Measurements from ENCODE around the gene EHBP1L1. TPM values are rescaled to one million over a fixed set of nuclear protein-coding genes. Genes with fewer than 3 reads are reported as not detected.

EHBP1L1 gene
- total RNA-seq, 1 donor from 2014 or later = 81.6 TPM

DNA sequence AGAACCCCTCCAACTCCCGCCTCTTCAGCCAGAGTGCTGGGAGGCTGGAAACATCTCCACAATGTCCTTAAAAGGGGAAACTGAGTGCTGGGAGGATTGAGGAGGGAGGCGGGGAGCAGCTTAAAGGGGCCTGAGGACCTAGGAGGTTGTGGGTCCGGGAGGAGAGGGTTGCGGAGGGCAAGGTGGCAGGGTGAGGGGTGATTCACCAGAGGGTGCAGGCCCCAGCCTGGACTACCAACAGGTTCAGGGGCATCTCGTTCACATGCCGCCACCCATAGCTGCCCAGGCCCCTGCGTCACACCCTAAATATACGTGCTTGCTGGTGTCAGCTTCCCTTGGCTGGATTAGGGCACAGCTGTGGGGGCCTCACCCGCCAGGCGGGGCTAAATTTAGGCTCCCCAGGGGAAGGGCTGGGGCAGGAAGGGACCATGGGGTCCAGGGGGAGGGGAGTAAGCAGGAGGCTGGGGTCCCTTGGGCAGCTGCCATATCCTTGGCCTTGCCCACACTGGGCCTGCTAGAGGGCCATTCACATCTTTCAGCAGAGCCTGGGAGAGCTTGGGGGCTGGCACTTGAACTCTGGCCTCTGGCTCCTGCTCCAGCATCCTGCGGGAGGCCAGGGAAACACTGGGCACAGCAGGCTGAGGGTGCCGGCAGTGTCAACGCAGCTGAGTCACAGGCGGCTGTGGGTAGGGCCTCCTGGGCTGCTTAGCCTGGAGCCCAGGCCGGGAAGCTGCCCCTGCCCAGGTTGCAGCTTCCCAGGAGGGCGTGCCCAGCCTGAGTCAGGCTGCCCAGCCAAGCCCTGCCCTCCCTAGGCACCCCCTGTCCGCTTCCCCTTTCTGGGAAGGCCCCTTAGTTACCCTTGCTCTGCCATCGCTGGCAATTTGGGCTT lies 1.3 kb downstream of the EHBP1L1 start:
- intact Hi-C loops (cut with micrococcal nuclease) = no loop called here

DNA sequence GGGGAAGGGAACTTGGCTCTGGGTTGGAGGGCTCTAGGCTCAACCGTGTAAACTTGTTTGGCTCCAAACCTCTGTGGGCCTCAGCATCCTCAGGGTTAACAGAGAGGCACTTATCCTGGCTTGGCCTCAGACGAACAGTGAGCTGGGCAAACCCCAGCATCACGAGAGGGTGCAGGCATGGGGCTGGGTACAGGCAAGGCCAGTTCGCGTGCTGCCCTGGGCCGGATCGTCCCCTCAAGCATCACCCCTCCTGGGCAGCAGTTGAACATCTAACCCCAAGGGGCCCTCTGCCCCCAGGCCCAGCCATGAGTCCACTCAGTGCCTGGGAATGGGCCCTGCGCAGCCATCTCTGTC lies 1.9 kb downstream of the EHBP1L1 start:
- intact Hi-C loops (cut with micrococcal nuclease) = no loop called here

DNA sequence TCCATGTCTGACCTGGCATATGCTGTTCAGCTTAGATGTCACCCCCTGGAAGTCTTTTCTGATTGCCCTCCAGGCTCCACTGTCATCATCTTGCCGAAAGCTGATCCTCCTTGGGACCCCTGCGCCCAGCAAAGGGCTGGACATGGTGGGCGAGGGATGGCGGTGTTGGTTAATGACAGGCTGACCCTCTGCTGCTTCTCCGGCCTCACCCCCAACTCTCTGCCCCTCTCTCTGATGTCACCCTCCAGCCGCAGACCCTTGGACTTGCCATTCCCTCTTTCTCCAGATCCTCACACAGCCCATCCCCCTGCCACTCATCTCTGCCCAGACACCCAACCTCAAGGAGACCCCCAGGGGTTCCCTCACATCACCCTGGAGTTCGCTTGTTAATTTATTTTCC lies 2.3 kb downstream of the EHBP1L1 start:
- intact Hi-C loops (cut with micrococcal nuclease) = no loop called here

DNA sequence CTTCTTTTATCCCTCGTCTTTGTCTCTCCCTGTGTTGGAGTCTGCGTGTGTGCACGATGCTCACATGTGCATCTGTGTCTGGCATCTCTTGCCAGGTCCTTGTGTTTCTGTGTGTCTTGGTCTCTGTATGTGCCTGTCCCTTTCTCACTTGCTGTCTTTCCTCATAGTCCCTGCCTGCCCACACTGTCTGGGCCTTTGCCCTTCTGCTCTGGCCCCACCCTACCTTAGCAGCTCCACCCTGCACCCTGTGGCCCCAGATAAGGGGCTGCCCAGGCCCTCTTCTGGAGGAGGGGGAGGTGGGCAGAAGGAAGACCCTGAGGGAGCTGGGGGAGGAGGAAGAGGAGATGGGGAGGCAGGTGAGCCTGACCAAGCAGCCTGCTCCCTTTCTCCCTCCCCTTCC lies 2.8 kb downstream of the EHBP1L1 start:
- intact Hi-C loops (cut with micrococcal nuclease) = no loop called here

DNA sequence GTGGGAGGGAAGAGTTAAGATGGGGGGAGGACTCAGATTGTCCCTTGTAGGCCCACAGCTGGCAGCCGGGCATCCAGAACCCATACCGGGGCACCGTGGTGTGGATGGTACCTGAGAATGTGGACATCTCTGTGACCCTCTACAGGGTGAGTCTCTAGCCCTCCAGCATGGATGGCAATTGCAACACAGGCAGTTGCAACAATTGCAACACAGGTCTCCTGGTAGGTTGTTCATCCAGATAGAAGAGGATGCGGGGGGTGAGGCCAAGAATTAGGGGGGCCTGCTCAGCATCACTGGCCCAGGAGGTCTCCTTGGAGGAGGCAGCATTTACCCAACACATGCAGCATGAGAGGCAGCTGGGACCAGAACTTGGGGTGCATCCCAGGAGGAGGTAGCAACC lies 3.4 kb downstream of the EHBP1L1 start:
- intact Hi-C loops (cut with micrococcal nuclease) = no loop called here

DNA sequence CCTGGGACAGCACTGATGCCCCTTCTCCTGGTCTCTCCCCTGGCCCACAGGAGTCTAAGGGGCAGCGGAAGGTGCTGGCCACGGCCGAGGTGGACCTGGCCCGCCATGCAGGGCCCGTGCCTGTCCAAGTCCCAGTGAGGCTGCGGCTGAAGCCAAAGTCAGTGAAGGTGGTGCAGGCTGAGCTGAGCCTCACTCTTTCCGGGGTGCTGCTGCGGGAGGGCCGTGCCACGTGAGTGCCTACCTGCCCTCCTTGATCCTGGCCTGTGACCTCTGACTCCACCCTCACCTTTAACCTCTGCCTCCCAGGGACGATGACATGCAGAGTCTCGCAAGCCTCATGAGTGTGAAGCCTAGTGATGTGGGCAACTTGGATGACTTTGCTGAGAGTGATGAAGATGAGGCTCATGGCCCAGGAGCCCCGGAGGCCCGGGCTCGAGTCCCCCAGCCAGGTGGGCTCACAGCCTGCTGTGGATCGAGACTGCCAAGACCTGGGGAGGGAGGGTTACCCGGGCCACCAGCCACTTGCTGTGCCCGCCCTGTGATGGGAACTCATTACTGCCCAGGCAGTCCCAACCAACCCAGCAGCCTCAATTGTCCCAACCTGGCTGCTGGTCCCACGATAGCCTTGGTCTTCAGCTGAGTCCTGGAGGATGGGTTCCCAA lies 4.3 kb downstream of the EHBP1L1 start:
- intact Hi-C loops (cut with micrococcal nuclease) = no loop called here

DNA sequence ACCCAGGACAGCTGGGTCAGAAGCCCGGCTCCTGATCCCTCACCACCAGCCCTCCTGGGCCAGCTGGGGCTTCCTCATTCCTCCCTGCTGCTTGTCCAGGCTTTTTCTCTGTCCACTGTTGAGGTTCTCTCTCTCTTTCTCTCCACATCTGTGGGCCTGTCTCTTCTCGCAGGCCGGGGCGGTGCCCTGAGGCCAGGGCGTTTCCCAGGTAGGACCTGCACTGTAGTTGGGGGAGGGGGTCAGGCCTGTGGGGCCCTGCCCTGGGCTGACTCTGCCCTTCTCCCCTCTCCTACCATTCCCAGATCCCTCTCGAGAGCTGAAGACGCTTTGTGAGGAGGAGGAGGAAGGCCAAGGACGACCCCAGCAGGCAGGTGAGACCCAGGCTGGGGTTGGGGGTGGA lies 4.9 kb downstream of the EHBP1L1 start:
- intact Hi-C loops (cut with micrococcal nuclease) = no loop called here

DNA sequence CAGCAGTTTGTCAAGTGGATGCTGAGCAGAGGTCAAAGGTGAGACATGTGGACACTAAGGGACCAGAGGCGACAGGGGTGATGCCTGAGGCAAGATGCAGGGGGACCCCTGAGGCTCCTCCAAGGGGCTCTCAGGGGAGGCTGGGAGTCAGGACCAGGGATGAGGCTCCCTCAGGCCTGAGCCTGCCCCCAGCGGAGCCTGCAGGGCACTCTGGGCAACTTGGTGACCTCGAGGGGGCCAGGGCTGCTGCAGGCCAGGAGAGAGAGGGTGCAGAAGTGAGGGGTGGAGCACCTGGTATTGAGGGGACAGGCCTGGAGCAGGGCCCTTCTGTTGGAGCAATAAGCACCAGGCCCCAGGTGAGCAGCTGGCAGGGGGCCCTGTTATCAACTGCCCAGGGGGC lies 6.1 kb downstream of the EHBP1L1 start:
- intact Hi-C loops (cut with micrococcal nuclease) = no loop called here

DNA sequence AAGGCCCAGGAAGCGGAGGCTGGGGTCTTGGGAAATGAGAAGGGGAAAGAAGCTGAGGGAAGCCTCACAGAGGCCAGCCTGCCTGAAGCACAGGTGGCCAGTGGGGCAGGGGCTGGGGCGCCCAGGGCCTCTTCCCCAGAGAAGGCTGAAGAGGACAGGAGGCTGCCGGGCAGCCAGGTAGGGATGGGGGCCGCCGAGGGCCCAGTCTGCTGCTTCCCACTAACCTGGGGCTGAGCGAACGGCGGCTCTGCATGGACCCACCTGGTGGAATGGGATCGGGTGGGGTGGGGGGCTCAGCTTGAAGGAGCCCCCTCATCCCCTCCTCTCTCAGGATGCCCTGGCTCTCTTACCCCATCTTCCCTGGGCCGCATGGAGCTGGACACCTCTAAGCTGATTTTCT lies 7.7 kb downstream of the EHBP1L1 start:
- intact Hi-C loops (cut with micrococcal nuclease) = no loop called here

DNA sequence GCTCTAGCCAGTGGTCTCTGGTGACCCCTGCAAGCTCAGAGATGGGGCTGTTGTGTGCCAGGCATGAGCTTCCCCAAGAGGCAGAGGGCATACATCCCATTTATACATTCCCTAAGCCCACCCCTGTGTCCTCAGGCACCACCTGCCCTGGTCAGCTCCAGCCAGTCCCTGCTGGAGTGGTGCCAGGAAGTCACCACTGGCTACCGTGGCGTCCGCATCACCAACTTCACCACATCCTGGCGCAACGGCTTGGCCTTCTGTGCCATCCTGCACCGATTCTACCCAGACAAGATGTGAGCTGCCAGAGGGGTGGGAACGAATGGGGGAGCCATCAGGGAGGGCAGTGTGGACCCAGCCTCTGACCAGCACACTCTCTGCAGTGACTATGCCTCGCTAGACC lies 8.3 kb downstream of the EHBP1L1 start:
- intact Hi-C loops (cut with micrococcal nuclease) = no loop called here

DNA sequence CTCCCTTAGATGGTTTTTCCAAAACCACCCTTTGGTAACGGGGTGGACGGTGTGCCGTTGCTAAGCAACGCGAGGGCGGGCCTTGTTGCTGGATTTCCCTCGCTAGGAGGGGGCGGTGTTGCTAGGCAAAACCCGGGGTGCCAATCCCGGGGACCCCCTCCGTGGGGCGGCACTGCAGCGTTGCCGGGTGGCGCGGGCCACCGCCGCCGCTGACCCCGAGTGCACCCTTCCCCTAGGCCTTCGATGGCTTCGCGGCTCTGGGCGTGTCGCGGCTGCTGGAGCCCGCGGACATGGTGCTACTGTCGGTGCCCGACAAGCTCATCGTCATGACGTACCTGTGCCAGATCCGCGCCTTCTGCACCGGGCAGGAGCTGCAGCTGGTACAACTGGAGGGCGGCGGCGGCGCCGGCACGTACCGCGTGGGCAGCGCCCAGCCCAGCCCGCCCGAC lies 8.9 kb downstream of the EHBP1L1 start:
- intact Hi-C loops (cut with micrococcal nuclease) = no loop called here

DNA sequence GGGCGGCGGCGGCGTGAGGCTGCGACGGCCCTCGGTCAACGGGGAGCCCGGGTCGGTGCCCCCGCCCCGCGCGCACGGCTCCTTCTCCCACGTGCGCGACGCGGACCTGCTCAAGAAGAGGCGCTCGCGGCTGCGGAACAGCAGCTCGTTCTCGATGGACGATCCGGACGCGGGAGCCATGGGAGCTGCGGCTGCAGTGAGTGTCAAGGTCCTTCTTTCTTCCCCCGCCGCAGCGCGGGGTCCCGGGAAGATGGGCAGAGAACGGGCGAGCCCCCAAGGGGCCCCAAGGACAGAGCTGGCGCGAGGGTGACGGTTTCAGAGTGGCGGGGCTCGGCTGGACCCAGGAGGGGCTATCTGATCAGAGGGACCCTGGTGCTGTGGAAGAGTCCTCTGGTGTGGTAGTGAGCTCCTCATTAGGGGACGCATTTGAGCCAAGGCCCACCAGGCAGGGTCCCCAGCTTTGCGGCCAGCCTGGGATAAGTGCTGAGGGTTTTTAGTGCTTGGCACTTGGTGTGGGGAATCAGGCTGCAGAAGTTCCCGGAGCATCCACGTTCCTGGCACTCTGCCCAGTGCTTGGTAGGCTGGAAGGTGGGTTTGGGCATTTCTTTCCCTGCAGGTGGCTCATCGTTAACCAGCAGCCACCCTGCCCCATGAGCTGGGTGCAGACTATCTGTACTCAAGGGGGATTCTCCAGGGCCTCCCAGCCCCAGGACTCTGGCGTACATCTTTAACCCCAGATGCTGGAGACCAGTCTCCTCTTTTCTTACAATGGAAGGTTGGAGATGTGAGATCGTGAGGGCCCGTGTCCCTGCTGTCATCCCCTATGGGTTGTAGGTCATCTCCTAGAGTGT lies 9.8 kb downstream of the EHBP1L1 start:
- intact Hi-C loops (cut with micrococcal nuclease) = no loop called here

DNA sequence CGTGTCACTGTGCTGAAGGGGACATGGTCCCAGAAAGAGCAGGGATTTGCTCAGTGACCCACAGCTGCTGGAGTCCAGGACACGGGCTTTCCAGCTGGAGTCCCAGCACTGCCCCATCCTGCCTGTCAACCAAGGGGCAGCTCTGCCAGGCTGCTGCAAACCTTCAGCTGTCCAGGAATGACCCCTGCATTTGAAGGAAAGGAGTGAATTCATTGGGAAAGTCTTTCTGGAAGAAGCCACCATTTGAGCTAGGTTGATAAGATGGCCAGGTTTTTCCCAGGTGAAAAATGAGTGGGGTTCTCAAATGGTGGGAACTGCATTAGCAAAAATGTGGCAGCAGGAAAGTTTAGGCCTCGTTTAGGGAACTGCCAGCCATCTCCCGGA lies 10.4 kb downstream of the EHBP1L1 start:
- intact Hi-C loops (cut with micrococcal nuclease) = no loop called here

DNA sequence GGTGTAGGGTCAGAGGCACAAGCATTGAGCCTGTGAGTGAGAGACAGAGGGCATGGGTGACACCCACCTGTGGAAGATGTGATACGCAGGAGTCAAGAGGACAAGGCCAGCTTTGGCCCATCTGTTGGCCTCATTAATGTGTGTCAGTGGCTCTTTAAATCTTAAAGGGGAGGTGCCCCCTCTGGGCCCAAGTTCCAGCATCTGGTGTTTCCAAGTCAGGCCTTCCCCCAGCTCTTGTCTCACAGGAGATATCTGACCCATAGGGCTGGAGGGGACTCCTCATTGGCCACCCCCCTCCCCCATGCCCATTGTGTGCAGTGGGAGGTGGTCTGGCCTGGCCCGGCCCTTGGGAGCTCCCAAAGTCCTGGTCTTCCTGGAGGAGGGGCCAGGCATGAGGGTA lies 10.8 kb downstream of the EHBP1L1 start:
- intact Hi-C loops (cut with micrococcal nuclease) = no loop called here

DNA sequence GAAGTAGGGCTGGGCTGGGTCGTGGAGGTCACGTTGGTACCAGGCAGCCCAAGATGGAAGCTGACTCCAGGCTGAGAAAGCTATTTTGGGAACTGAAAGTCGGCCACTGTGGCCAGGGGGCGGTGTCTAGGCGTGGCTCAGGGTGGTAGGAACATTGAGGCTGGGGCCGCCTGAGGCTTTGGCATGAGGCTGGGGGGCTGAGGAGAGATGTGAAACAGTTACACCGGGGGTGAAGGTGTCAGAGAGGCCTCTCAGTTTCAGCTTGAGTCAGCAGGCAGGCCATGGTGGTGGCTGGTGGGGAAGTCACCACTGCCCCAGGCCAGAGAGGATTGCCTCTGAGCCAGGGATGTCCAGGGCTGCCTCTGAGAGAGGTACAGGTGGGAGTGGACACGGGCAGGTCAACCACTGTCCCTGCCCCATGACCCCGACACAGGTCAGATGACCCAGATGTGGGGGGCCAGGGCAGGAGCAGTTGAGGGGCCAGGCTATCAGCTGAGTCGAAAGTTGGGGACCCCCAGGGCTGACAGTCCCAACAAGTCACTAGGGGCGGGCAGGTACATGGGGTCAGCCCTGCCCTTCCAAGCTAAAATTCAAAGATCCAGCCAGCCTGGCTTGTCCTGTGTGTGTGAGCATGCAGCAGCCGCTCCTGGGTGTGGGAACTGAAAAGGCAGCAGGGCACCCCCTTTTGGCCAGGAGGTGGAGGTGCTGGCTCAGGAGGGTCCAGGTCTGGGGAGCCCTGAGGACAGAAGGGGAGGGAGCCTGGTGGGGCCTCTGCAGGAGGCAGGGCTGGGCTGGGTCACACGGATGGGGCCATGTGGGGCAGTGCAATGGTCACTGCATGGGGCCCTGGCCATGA lies 12.6 kb downstream of the EHBP1L1 start:
- intact Hi-C loops (cut with micrococcal nuclease) = loop anchor here (1.0 kb wide), 2 partner anchors 14 to 48 kb away; no protein-coding TSS in a partner anchor

DNA sequence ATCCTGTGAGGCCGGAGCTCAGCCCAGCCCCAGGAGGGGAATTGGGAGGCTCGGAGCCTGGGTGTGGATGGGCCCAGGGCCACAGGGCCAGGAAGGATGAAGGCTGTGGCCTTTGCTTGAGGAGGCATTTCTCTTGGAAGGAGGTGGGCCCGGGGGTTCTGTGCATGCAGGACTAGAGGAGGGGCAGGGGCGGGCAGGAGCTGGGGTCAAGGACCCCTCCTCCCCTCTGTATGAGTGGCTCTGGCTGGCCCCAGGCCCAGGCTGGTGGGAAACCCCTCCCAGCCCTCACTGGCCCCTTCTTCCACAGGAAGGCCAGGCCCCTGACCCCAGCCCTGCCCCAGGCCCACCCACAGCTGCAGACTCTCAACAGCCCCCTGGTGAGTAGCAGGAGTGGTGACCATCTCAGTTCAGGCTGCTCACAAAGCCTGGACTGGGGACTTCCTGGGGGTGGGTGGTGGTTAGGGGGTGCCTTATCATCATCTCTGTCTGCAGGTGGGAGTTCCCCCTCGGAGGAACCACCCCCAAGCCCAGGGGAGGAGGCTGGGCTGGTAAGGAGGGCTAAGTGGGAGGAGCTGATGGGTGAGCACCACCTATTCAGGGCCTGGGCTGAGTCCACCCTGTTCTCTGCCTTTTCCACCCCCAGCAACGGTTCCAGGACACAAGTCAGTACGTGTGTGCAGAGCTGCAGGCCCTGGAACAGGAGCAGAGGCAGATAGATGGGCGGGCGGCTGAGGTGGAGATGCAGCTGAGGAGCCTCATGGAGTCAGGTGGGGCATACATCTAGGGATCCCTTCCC lies 13.8 kb downstream of the EHBP1L1 start:
- intact Hi-C loops (cut with micrococcal nuclease) = no loop called here

DNA sequence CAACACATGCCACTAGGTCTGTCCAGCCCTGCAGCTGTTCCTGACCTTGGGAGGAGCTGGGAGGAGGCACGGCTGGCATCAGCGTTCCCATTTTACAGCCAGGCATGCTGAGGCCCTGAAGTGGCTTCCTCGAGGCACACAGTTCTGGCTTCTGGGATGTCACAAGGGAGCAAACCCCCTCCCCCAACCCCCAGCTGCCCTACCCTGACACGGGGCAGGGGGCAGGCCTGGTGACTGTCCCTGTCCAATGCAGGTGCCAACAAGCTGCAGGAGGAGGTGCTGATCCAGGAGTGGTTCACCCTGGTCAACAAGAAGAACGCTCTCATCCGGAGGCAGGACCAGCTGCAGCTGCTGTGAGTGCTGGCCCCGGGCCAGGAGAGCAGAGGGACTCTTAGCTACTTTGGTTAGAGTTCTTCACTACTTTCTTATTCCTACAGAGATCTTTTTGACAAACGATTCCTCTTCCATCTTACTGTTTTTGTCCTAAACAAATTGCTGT lies 14.4 kb downstream of the EHBP1L1 start:
- intact Hi-C loops (cut with micrococcal nuclease) = no loop called here

DNA sequence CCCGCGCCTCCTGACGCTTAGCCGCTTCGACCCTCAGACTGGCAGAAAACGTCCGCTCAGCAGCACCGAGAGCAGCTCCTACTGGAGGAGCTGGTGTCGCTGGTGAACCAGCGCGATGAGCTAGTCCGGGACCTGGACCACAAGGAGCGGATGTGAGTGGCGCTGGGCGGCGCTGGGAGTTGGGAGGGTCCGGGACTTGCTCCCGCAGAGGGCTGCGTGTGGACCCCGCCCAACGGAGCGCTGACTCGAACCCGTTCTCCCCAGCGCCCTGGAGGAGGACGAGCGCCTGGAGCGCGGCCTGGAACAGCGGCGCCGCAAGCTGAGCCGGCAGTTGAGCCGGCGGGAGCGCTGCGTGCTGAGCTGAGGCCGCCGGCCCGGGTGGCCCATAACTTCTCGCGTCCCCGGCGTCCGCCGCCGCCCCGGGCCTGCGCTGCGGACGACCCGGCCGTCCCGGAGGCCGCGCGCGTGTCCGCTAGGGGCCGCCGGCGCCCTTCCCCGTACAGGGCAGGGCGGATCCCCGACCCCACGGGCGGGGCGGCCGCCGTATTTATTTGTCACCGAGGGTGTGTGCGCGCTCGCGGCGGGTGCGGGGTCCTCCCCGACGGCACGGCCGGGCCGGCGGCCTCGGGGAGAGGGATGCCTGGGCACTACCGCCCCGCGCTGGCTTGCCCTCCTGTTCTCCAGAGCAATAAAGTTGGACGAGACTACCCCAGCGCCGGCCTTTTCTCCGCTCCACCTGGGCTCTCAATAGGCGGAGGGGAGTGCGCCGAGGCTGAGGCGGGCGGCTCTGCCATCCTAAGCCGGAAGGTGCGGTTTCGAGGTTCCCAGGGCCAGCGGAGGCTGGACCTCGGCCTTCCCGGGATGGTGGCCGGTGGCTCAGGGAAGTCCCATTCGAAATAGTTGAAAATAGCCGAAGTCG lies 16.3 kb downstream of the EHBP1L1 start:
- intact Hi-C loops (cut with micrococcal nuclease) = no loop called here
